A673 (cell line): ENCODE results near the gene CFAP410. TPM values are rescaled to one million over a fixed set of nuclear protein-coding genes. Genes with fewer than 3 reads are reported as not detected.

Experiments
- BruUV-seq: library from RNA; stranded (reverse); fragments of 400-500 nt; replicated peaks from 2 replicates; lab custom pipeline; 2021; lab: Mats Ljungman, UMichigan
- CTCF ChIA-PET: fragments of 300-600 bp; sonication (Branson Sonifier 250); formaldehyde crosslinking; loops from one replicate; lab custom pipeline; 2022; ENCODE audit warnings: antibody characterized with exemption; lab: Charles Lee
- POLR2A ChIA-PET: fragments of 300-600 bp; sonication (Branson Sonifier 250); formaldehyde crosslinking; loops from one replicate; lab custom pipeline; 2022; ENCODE audit warnings: antibody characterized with exemption; ENCODE audit not compliant: low non-redundant PET; lab: Charles Lee
- DNase-seq: peaks from one replicate; pipeline ENCODE4 v3.0.0-alpha.2; 2015; ENCODE audit warnings: low spot score
- H3K27ac ChIP-seq: fragments of 200-600 bp; sonication (generic); 2 replicates; pipeline ENCODE4 v1.5.1; 2016; ENCODE audit warnings: mixed run types, low read depth, mild to moderate bottlenecking, mixed read lengths, antibody characterized with exemption, low read length; ENCODE audit not compliant: poor library complexity, severe bottlenecking
- H3K27me3 ChIP-seq: fragments of 200-600 bp; sonication (generic); replicated peaks from 2 replicates; pipeline ENCODE4 v1.6.1; 2017; ENCODE audit warnings: mixed run types, low read depth, mild to moderate bottlenecking, mixed read lengths, antibody characterized with exemption, low read length; ENCODE audit not compliant: insufficient read depth, poor library complexity
- H3K36me3 ChIP-seq: fragments of 200-600 bp; sonication (generic); 2 replicates; pipeline ENCODE4 v1.6.1; 2016; ENCODE audit warnings: mixed run types, mild to moderate bottlenecking, mixed read lengths, antibody characterized with exemption, low read length; ENCODE audit not compliant: insufficient read depth, poor library complexity, severe bottlenecking
- H3K4me1 ChIP-seq: fragments of 200-600 bp; sonication (generic); 2 replicates; pipeline ENCODE4 v1.6.1; 2017; ENCODE audit warnings: mixed run types, mild to moderate bottlenecking, mixed read lengths, antibody characterized with exemption, low read length; ENCODE audit not compliant: insufficient read depth, poor library complexity, severe bottlenecking
- H3K4me3 ChIP-seq: fragments of 200-600 bp; sonication (generic); 2 replicates; pipeline ENCODE4 v1.5.1; 2016; ENCODE audit warnings: low read depth, mixed run types, mild to moderate bottlenecking, mixed read lengths, low read length; ENCODE audit not compliant: poor library complexity, severe bottlenecking
- H3K9me3 ChIP-seq: fragments of 200-600 bp; sonication (generic); 2 replicates; pipeline ENCODE4 v1.6.1; 2016; ENCODE audit warnings: mixed run types, low read depth, mild to moderate bottlenecking, mixed read lengths, antibody characterized with exemption, low read length; ENCODE audit not compliant: poor library complexity, severe bottlenecking
- EZH2 ChIP-seq: fragments of 200-600 bp; sonication (generic); IDR thresholded peaks from 2 replicates; pipeline ENCODE4 v1.6.1; 2017; ENCODE audit warnings: borderline replicate concordance, low read depth, mild to moderate bottlenecking, mixed read lengths, antibody characterized with exemption, low read length; ENCODE audit not compliant: poor library complexity, severe bottlenecking
- intact Hi-C: fragments of 100-400 bp; cut with micrococcal nuclease; formaldehyde crosslinking; loops from one replicate; pipeline ENCODE4 v1.10.0; 2022; ENCODE audit not compliant: unreplicated experiment
- total RNA-seq: library from RNA; stranded (reverse); gene quantifications from 2 replicates; pipeline ENCODE4 v1.2.3, GENCODE V29; 2021
- TF ChIP-seq, protein P1 (sequence below): fragments of 300-800, 200-600 bp; sonication (generic); conservative IDR thresholded peaks from 2 replicates; pipeline ENCODE4 v1.5.1; 2017; ENCODE audit warnings: low read depth, mild to moderate bottlenecking, antibody characterized with exemption, low read length, moderate library complexity, mixed read lengths

The CFAP410 gene
- total RNA-seq, 1 experiment from 2014 or later, result 14.0 TPM

DNA sequence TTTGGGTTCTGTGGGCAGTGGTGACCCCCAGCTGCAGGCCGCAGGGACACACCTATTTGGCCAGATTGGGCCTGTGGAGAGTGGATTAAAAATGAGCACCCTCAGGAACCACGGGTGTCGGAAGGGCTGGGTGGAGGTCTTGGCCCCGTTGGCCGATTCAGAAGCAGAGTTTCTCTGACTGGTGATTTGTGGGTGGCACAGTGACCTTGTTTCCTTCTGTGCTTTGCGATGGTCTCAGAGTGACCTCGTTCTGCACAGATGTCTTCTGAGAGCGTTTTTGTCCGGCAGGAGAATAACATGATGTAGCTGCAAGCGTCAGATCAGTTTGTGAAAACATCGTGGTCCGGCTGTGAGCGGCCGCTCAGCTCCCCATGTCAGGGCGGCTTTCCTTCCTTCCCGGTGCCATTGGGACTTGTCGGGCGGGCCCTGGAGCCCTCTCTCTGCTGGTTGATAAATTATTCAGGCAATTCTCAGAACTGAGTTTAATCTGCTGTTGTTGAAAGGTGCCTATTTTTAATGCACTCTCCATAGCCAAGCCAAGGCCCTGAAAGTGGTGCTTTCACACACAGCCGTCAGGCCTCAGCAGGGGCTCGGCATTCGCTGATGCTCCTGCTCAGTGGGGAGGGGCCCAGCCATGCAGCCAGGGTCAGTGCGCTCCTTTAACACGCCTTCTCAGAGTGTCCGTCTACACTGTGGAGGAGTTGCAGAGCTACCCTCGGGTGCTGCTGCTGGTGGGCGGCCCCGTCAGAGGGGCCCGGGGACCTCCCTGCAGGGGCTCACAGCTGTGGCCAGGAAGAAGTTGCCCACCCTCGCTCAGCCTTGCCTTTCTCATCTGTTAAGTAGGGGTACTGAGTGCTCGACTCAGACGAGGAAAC lies 41.0 kb upstream of the CFAP410 start:
- Histone ChIP-seq H3K4me1 (no peaks in the 10 kb centered on the region), H3K9me3 (peaks cover 5% of the 10 kb centered on the region), H3K4me3 (no peak overlapping the region), H3K36me3 (no peaks in the 10 kb centered on the region), H3K27me3 (no peaks in the 10 kb centered on the region), H3K27ac (no peak overlapping the region)
- no peak for DNase-seq
- no peak for TF ChIP-seq EZH2
- TF ChIP-seq, protein P1, sequence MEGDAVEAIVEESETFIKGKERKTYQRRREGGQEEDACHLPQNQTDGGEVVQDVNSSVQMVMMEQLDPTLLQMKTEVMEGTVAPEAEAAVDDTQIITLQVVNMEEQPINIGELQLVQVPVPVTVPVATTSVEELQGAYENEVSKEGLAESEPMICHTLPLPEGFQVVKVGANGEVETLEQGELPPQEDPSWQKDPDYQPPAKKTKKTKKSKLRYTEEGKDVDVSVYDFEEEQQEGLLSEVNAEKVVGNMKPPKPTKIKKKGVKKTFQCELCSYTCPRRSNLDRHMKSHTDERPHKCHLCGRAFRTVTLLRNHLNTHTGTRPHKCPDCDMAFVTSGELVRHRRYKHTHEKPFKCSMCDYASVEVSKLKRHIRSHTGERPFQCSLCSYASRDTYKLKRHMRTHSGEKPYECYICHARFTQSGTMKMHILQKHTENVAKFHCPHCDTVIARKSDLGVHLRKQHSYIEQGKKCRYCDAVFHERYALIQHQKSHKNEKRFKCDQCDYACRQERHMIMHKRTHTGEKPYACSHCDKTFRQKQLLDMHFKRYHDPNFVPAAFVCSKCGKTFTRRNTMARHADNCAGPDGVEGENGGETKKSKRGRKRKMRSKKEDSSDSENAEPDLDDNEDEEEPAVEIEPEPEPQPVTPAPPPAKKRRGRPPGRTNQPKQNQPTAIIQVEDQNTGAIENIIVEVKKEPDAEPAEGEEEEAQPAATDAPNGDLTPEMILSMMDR, result no peak
- intact Hi-C loops, result no loop called here
- CTCF ChIA-PET, result interaction anchor here (0.7 kb wide), 1 partner anchor 27 kb away, joined by 3 read pairs; no protein-coding TSS in a partner anchor
- POLR2A ChIA-PET, result no interaction called here
- BruUV-seq, result no TSS peak

DNA sequence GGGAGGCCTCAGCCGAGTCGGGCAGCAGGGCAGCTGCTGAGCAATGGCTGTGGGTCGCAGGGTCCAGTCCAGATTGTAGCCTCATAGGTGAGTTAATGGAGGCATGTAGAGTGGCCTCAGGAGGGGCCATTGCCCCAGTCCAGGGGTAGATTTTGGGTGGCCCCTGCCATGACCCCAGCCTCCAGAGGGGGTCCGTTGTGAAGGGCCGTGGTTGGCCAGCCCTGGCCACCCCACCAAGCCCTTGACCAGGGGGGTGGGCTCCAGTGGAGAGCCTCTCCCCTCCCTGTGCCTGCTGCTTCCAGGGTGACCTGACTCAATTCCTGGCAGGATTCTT lies 40.3 kb upstream of the CFAP410 start:
- Histone ChIP-seq H3K27ac (no peak overlapping the region), H3K9me3 (no peaks in the 10 kb centered on the region), H3K36me3 (no peaks in the 10 kb centered on the region), H3K27me3 (no peaks in the 10 kb centered on the region), H3K4me3 (no peak overlapping the region), H3K4me1 (no peaks in the 10 kb centered on the region)
- intact Hi-C loops, result no loop called here
- TF ChIP-seq, protein P1, result no peak
- TF ChIP-seq EZH2, result no peak
- ChIA-PET CTCF (no interaction called here), POLR2A (no interaction called here)
- BruUV-seq, result no TSS peak
- no peak for DNase-seq

DNA sequence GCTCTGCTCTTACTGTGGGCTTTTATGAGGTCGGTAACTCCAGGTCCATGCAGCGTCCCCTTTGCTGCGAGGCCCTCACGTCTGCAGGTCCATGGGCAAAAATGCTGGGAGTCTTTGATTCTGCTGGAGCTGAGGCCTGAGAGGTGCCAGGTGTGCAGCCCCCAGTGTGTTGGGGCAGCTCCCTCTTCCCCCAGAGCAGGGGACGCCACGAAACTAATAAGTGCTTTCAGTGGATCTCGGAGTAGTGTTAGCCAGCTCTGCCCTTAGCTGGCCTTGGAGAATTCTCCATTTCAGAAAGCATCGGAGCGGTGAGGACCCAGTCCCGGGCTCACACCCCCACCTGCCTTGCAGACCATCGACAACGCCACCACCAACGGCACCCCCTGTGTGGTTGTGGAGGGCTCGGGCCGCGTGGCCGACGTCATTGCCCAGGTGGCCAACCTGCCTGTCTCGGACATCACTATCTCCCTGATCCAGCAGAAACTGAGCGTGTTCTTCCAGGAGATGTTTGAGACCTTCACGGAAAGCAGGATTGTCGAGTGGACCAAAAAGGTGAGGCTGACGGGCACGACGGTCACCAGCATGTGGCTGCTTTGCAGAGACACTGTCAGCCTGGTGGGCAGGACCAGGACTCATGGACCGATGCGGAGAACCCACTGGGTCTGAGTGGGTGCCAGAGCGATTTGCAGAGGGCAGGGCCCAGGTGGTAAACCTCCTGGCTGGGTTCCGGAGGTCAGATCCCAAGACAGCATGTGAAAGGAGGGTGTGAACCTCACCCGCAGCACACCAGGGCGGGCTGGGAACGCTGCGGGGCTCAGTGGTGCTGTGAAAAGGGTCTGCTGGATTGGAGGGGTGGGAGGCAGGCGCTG lies 39.7 kb upstream of the CFAP410 start:
- ChIA-PET CTCF (no interaction called here), POLR2A (no interaction called here)
- Histone ChIP-seq H3K9me3 (no peaks in the 10 kb centered on the region), H3K27ac (no peak overlapping the region), H3K4me3 (no peak overlapping the region), H3K4me1 (no peaks in the 10 kb centered on the region), H3K36me3 (no peaks in the 10 kb centered on the region), H3K27me3 (no peaks in the 10 kb centered on the region)
- intact Hi-C loops, result no loop called here
- DNase-seq, result no peak
- no TSS peak for BruUV-seq
- TF ChIP-seq EZH2, result no peak
- TF ChIP-seq, protein P1, result no peak
